ENCODE measurements around the gene RHBDL1.

GRCh38 chr16:654034-654433, 21.4 kb upstream of the RHBDL1 start:
- TF ChIP-seq REST (IDR thresholded peaks at IDR 0.05; ENCODE audit: insufficient read depth in 1 of 2, low read depth in 2 of 2, low read length in 2 of 2) (no peak), FOXP2 (optimal IDR thresholded peaks at IDR 0.05; ENCODE audit: borderline replicate concordance, extremely low read depth, extremely low read length, insufficient read depth) (no peak), SIN3A (IDR thresholded peaks at IDR 0.05; ENCODE audit: borderline replicate concordance, insufficient read depth, low read length) (no peak)

All from PFSK-1 (cell line).